BLaER1 (cell line): Measurements from ENCODE around the gene PALLD.
"Not testable (repeated sequence)": the region's sequence is repeated elsewhere in the genome, so short reads cannot be mapped to it uniquely, and the experiment has no call there.

Experiments used
- H3K27ac ChIP-seq: shearing (Covaris generic); formaldehyde crosslinking; 2 replicates; pipeline ENCODE4 v1.8.1; 2022
- H3K27me3 ChIP-seq: shearing (Covaris generic); formaldehyde crosslinking; 2 replicates; pipeline ENCODE4 v1.8.1; 2022
- H3K36me3 ChIP-seq: shearing (Covaris generic); formaldehyde crosslinking; 2 replicates; pipeline ENCODE4 v1.8.1; 2022
- H3K4me1 ChIP-seq: shearing (Covaris generic); formaldehyde crosslinking; 2 replicates; pipeline ENCODE4 v1.8.1; 2022
- H3K4me2 ChIP-seq: shearing (Covaris generic); formaldehyde crosslinking; 2 replicates; pipeline ENCODE4 v1.8.1; 2022
- H3K4me3 ChIP-seq: shearing (Covaris generic); formaldehyde crosslinking; 2 replicates; pipeline ENCODE4 v1.8.1; 2022
- H3K9ac ChIP-seq: shearing (Covaris generic); formaldehyde crosslinking; 2 replicates; pipeline ENCODE4 v1.8.1; 2022
- H3K9me3 ChIP-seq: shearing (Covaris generic); formaldehyde crosslinking; 2 replicates; pipeline ENCODE4 v1.8.1; 2022
- H4K20me1 ChIP-seq: shearing (Covaris generic); formaldehyde crosslinking; 2 replicates; pipeline ENCODE4 v1.8.1; 2022
- Cebpa-rat ChIP-seq: shearing (Covaris generic); IDR thresholded peaks from 2 replicates; pipeline ENCODE4 v1.8.1; 2022

The PALLD gene

DNA sequence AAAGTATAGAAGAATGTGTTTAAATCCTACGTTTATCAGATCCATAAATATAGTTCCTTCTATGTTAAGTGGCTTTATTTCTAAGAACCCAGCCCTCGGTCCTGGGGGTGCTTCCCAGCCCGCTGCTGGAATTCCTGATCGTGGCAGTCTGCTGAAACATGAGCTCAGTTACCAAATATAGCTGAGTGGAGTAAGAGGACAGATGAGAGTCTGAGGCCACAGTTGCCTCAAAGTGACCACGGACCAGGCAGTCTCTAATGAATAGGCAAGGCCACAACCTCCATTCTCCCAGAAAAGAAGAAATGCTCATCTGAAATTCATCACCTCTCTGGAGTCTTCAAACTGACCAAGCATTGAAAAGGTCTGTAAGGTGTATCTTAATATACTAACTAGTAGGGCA lies at the start of gene PALLD:
PALLD (plus strand) TSS at position 219 of the 400 bp plus-strand sequence.
- Histone ChIP-seq H3K27ac (no peak within 1 kb of the TSS), H3K9me3 (no peaks in the 10 kb centered on the region), H3K27me3 (no peaks in the 10 kb centered on the region), H3K36me3 (no peaks in the 10 kb centered on the region), H4K20me1 (no peaks in the 10 kb centered on the region), H3K9ac (no peak within 1 kb of the TSS), H3K4me1 (no peaks in the 10 kb centered on the region), H3K4me2 (no peak within 1 kb of the TSS), H3K4me3 (no peak within 1 kb of the TSS)
- TF ChIP-seq Cebpa-rat, result no peak

DNA sequence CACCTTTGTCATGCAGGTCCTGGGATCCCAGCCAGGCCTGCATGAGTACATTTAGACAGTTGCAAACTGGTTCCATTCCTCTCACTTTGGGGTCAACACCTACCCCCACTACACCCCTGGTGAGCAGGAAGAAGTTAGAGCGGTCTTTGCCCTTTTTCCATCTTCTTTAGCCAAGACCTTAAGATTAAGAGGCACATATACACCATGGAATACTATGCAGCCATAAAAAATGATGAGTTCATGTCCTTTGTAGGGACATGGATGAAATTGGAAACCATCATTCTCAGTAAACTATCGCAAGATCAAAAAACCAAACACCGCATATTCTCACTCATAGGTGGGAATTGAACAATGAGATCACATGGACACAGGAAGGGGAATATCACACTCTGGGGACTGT lies 47.8 kb upstream of the PALLD start:
- not testable (repeated sequence) for H3K4me2 ChIP-seq, H3K4me3 ChIP-seq, H3K9me3 ChIP-seq, H3K27ac ChIP-seq, H3K36me3 ChIP-seq, H3K4me1 ChIP-seq, H4K20me1 ChIP-seq, H3K27me3 ChIP-seq, H3K9ac ChIP-seq

DNA sequence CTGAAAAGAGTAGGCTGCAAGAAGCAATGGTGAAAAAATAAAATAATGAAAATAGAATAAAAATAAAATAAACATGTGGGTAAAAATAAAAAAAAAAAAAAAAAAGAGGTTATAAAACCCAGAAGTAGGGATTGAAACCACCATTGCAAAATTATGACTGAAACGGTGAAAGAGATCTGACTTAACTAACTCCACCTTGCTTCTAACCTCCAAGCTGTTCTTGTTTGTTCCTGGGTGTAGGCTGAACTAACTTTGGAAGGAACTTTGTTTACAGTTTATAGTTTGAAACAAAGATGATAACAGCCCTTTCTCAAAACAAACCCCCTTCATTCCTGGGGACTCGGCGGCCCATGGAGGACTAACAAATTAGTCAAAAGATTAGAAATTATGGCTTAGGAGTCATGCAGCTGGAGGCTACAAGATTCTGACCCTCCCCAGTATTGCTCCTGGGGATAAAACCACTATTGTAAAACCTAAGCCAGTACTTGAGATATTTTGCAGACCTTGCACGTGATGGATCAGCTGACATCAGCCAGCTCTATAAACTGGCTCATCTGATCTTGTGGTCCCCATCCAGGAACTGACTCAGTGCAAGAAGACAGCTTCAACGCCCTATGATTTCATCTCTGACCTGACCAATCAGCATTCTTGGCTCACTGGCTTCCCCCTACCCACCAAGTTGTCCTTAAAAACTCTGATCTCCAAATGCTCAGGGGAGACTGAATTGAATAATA lies 47.0 kb upstream of the PALLD start:
- Histone ChIP-seq H3K4me2 (no peak overlapping the region), H3K27me3 (no peaks in the 10 kb centered on the region), H3K4me1 (no peaks in the 10 kb centered on the region), H4K20me1 (no peaks in the 10 kb centered on the region), H3K4me3 (no peak overlapping the region), H3K27ac (no peak overlapping the region), H3K36me3 (no peaks in the 10 kb centered on the region), H3K9me3 (no peaks in the 10 kb centered on the region), H3K9ac (no peak overlapping the region)
- no peak for TF ChIP-seq Cebpa-rat

DNA sequence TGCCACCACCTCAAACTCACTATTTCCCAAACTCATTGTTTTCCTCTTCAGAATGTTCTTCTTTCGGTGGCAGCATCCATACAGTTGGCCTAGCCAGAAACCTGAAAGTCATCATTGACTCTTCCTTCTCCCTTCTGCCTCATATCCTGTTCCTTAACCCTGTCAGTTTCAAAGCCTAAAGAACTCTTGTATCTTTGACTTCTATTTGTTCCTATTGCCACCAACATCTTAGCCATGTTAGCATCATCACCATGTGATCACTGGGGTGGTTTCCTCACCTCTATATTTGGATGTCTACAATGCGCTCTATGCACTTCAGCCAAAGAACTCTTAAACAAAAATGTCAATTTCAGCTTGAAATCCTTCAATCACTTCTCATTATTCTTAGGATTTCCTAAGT lies 45.5 kb upstream of the PALLD start:
- Histone ChIP-seq H3K4me1 (no peaks in the 10 kb centered on the region), H3K27ac (no peak overlapping the region), H3K4me3 (no peak overlapping the region), H3K27me3 (no peaks in the 10 kb centered on the region), H4K20me1 (no peaks in the 10 kb centered on the region), H3K9me3 (no peaks in the 10 kb centered on the region), H3K36me3 (no peaks in the 10 kb centered on the region), H3K9ac (no peak overlapping the region), H3K4me2 (no peak overlapping the region)
- TF ChIP-seq Cebpa-rat, result no peak

DNA sequence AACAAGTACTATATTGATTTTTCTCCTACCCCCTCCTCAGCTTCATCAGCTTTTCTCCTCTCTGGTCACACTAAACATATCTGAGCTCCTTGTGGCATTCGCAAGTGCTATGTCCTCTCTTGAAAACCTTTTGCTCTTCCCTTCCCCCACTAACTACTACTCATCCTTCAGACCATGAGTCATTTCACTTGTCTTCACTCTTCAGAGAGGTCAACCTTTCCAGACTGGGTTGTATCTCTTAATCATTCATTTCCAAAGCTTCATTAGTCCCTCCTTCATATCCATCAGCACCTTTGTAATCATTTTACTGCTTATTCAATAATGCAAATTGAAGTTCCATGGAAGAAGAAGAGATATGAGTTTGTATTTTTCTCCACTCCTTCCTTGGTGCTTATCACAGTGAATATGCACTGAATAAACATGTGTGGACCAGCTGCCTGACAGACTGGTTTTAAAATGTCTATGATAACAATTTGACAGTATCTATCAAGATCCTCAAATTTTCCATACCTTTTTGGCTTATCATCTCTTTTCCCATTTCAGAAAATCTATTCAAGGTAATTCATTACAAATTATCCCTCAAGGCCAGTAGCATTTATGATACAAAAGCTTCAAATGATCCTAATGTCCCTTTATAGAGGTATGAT lies 45.0 kb upstream of the PALLD start:
- Histone ChIP-seq H3K4me3 (no peak overlapping the region), H3K9ac (no peak overlapping the region), H4K20me1 (no peaks in the 10 kb centered on the region), H3K27ac (no peak overlapping the region), H3K4me1 (no peaks in the 10 kb centered on the region), H3K36me3 (no peaks in the 10 kb centered on the region), H3K27me3 (no peaks in the 10 kb centered on the region), H3K9me3 (no peaks in the 10 kb centered on the region), H3K4me2 (no peak overlapping the region)
- no peak for TF ChIP-seq Cebpa-rat

DNA sequence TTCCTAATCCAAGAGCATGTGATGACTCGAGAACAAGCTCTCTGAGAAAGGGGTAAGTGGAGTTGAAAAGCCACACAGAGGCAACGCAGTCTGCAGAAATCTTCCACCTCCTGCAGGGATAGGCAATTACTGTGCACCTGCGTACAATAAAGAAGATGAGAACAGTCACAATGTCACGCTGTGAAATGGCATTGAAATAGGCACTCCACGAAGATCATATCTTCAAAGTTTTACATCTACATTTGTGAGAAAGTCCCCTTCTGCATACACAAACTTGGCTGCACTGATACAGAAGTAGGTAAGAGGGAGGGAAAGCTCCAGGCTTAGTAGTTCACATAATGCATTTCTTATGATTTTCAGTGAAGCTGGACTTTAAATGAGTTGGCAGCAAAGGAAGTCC lies 43.7 kb upstream of the PALLD start:
- Histone ChIP-seq H4K20me1 (no peaks in the 10 kb centered on the region), H3K4me2 (no peak overlapping the region), H3K9ac (no peak overlapping the region), H3K9me3 (no peaks in the 10 kb centered on the region), H3K27me3 (no peaks in the 10 kb centered on the region), H3K4me3 (no peak overlapping the region), H3K36me3 (no peaks in the 10 kb centered on the region), H3K27ac (no peak overlapping the region), H3K4me1 (no peaks in the 10 kb centered on the region)
- TF ChIP-seq Cebpa-rat, result no peak

DNA sequence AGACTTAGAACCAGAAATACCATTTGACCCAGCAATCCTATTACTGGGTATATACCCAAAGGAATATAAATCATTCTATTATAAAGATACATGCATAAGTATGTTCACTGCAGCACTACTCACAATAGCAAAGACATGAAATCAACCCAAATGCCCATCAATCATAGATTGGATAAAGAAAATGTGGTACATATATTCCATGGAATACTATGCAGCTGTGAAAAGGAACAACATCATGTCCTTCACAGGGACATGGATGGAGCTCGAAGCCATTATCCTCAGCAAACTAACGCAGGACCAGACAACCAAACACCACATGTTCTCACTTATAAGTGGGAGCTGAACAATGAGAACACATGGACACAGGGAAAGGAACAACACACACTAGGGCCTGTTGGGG lies 38.6 kb upstream of the PALLD start:
- not testable (repeated sequence) for H3K4me3 ChIP-seq, H3K4me1 ChIP-seq, H3K9me3 ChIP-seq, H3K27me3 ChIP-seq, H4K20me1 ChIP-seq, H3K4me2 ChIP-seq, H3K36me3 ChIP-seq, H3K9ac ChIP-seq, H3K27ac ChIP-seq

DNA sequence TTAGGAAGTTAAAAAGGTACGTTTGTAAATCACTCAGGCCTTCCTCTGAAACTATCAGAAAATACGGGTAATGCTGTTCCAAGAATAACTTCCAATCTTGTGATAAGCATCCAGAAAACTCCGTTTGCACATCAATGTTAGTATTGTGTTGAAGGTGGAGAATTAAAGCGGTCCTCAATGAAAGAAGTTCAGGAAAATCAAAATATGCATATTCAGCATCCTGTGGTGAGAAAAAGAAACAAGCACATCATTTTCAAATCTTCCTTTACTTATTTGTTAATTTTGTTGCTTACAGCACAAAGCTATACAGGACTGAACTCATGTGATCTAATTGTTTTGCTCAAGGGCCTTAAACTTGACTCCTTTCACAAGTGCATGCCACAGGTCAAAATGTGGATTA lies 35.0 kb upstream of the PALLD start:
- Histone ChIP-seq H3K9me3 (0 out of 2 replicates have a peak, but pooled peaks cover 4% of the 10 kb centered on the region), H3K27ac (no peak overlapping the region), H3K4me2 (no peak overlapping the region), H3K4me1 (no peaks in the 10 kb centered on the region), H3K36me3 (peaks cover 6% of the 10 kb centered on the region; the same call in 1 of the 2 replicates), H3K9ac (no peak overlapping the region), H3K4me3 (no peak overlapping the region), H4K20me1 (no peaks in the 10 kb centered on the region), H3K27me3 (no peaks in the 10 kb centered on the region)
- no peak for TF ChIP-seq Cebpa-rat

DNA sequence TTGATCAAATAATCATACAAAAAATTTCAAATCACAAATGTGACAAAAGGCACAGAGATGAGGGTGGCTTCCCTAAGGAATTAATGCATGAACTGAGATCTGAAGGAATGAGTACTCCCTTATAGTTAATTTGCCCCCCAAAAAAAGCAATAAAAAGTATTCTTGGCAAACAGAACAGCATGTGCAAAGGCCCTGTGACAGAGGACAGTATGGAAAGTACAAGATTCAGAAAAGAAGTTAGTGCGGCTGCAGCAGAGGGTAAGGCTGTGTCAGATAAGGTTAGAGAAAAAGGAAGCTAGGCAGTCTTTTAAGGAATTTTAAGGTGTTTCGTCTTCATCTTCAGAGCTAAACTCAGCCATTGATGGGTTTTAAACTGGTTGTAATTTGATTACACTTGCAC lies 23.9 kb upstream of the PALLD start:
- H3K9me3 ChIP-seq, result peaks cover under 1% of the 10 kb centered on the region; the same call in 1 of the 2 replicates
- no peaks in the 10 kb centered on the region for H3K27me3 ChIP-seq
- no peak overlapping the region for H3K27ac ChIP-seq
- H3K4me2 ChIP-seq, result no peak overlapping the region
- no peak for TF ChIP-seq Cebpa-rat
- H3K9ac ChIP-seq, result no peak overlapping the region
- H4K20me1 ChIP-seq, result no peaks in the 10 kb centered on the region
- no peak overlapping the region for H3K4me3 ChIP-seq
- no peaks in the 10 kb centered on the region for H3K4me1 ChIP-seq
- H3K36me3 ChIP-seq, result peaks cover 28% of the 10 kb centered on the region

DNA sequence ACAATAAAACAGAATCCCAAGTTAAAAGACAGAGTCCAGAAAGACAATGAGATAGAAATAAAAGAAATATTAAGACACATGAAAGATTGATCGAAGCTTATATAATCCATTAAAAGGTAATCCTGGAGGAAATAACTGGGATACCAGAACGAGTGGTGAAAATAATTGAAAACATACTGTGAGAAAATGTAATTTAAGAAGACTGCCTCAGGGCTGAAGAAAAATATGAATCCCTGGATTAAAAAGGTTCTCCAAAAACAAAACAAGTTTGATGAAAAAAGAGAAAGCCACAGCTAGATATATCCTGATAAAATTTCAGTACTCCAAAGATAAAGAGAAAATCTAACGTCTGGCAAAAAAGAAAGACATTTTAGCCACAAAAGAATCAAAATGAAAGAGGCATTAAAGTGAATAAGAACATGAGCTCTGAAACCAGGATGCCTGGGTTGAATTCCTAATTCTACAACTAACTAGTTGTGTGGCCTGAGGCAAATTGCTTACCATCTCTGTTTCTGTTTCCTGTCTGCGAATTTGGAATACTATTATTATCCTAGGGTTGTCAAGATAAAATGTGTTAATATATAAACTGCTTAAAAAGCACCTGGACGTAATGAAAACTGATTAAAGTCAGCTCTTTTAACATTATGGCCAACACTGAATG lies 22.1 kb upstream of the PALLD start:
- Histone ChIP-seq H3K9me3 (no peaks in the 10 kb centered on the region), H3K9ac (no peak overlapping the region), H3K4me3 (no peak overlapping the region), H3K4me1 (peaks cover 9% of the 10 kb centered on the region), H3K4me2 (no peak overlapping the region), H3K36me3 (peaks cover 23% of the 10 kb centered on the region), H4K20me1 (no peaks in the 10 kb centered on the region), H3K27me3 (no peaks in the 10 kb centered on the region), H3K27ac (no peak overlapping the region)
- TF ChIP-seq Cebpa-rat, result no peak
